H9 (cell line): ENCODE data around the gene MAST4. TPM values are rescaled to one million over a fixed set of nuclear protein-coding genes. Genes with fewer than 3 reads are reported as not detected.

ENCODE experiments used
- DNase-seq: peaks from one replicate; pipeline ENCODE4 v3.0.0-alpha.2; 2017
- H2AFZ ChIP-seq: one replicate; pipeline ENCODE4 v1.6.1; 2013; ENCODE audit warnings: mild to moderate bottlenecking, low read length, control low read depth, moderate library complexity
- H2AK5ac ChIP-seq: 2 replicates; pipeline ENCODE4 v1.6.1; 2013; ENCODE audit warnings: low read length, control low read depth, mixed read lengths; ENCODE audit not compliant: insufficient read length
- H2BK120ac ChIP-seq: one replicate; pipeline ENCODE4 v1.6.1; 2013; ENCODE audit warnings: low read depth, mild to moderate bottlenecking, low read length, control low read depth, inconsistent platforms; ENCODE audit not compliant: poor library complexity, severe bottlenecking
- H2BK12ac ChIP-seq: 2 replicates; pipeline ENCODE4 v1.6.1; 2013; ENCODE audit warnings: low read length, control low read depth, mixed read lengths, low read depth; ENCODE audit not compliant: insufficient read length
- H2BK15ac ChIP-seq: 2 replicates; pipeline ENCODE4 v1.6.1; 2013; ENCODE audit warnings: low read depth, low read length, control low read depth
- H2BK20ac ChIP-seq: one replicate; pipeline ENCODE4 v1.6.1; 2013; ENCODE audit warnings: low read depth, mild to moderate bottlenecking, low read length, control low read depth, inconsistent platforms; ENCODE audit not compliant: poor library complexity, severe bottlenecking
- H2BK5ac ChIP-seq: 2 replicates; pipeline ENCODE4 v1.6.1; 2013; ENCODE audit warnings: low read length, control low read depth, mixed read lengths; ENCODE audit not compliant: insufficient read length
- H3K14ac ChIP-seq: 2 replicates; pipeline ENCODE4 v1.6.1; 2013; ENCODE audit warnings: low read length, control low read depth; ENCODE audit not compliant: insufficient read depth
- H3K18ac ChIP-seq: 2 replicates; pipeline ENCODE4 v1.6.1; 2013; ENCODE audit warnings: low read depth, mild to moderate bottlenecking, mixed read lengths, low read length, control low read depth; ENCODE audit not compliant: insufficient read length
- H3K23ac ChIP-seq: 2 replicates; pipeline ENCODE4 v1.6.1; 2013; ENCODE audit warnings: low read length, control low read depth, mixed read lengths, low read depth; ENCODE audit not compliant: insufficient read length
- H3K23me2 ChIP-seq: 2 replicates; pipeline ENCODE4 v1.6.1; 2013; ENCODE audit warnings: low read depth, mild to moderate bottlenecking, mixed read lengths, low read length, control low read depth; ENCODE audit not compliant: insufficient read length, poor library complexity, severe bottlenecking
- H3K27ac ChIP-seq: 2 replicates; pipeline ENCODE4 v1.5.1; 2013; ENCODE audit warnings: low read length, control low read depth, mixed read lengths, low read depth; ENCODE audit not compliant: insufficient read length
- H3K27me3 ChIP-seq: 2 replicates; pipeline ENCODE4 v1.6.1; 2013; ENCODE audit warnings: low read length, control low read depth, inconsistent platforms; ENCODE audit not compliant: insufficient read depth
- H3K4ac ChIP-seq: 2 replicates; pipeline ENCODE4 v1.6.1; 2013; ENCODE audit warnings: low read depth, mild to moderate bottlenecking, control low read depth, inconsistent platforms, low read length, moderate library complexity
- H3K4me1 ChIP-seq: 2 replicates; pipeline ENCODE4 v1.6.1; 2013; ENCODE audit warnings: low read length, control low read depth, inconsistent platforms; ENCODE audit not compliant: insufficient read depth
- H3K4me2 ChIP-seq: 2 replicates; pipeline ENCODE4 v1.6.1; 2013; ENCODE audit warnings: low read length, control low read depth, mixed read lengths; ENCODE audit not compliant: insufficient read length, insufficient read depth
- H3K56ac ChIP-seq: 2 replicates; pipeline ENCODE4 v1.6.1; 2013; ENCODE audit warnings: low read depth, mild to moderate bottlenecking, mixed read lengths, low read length, control low read depth; ENCODE audit not compliant: insufficient read length
- H3K79me1 ChIP-seq: 2 replicates; pipeline ENCODE4 v1.6.1; 2013; ENCODE audit warnings: low read depth, mild to moderate bottlenecking, moderate library complexity, low read length, control low read depth, inconsistent platforms; ENCODE audit not compliant: insufficient read depth, poor library complexity, severe bottlenecking
- H3K79me2 ChIP-seq: 2 replicates; pipeline ENCODE4 v1.6.1; 2013; ENCODE audit warnings: low read length, control low read depth, inconsistent platforms; ENCODE audit not compliant: insufficient read depth
- H3K9ac ChIP-seq: 2 replicates; pipeline ENCODE4 v1.6.1; 2013; ENCODE audit warnings: low read length, control low read depth, mixed read lengths; ENCODE audit not compliant: insufficient read length; ENCODE audit errors: extremely low read depth
- H3K9me3 ChIP-seq: one replicate; pipeline ENCODE4 v1.6.1; 2013; ENCODE audit warnings: low read depth, low read length, inconsistent platforms; ENCODE audit not compliant: control insufficient read depth
- H3T11ph ChIP-seq: one replicate; pipeline ENCODE4 v1.6.1; 2013; ENCODE audit warnings: mild to moderate bottlenecking, low read length, control low read depth, inconsistent platforms
- H4K20me1 ChIP-seq: one replicate; pipeline ENCODE4 v1.6.1; 2013; ENCODE audit not compliant: control insufficient read depth, insufficient read length, insufficient read depth
- H4K5ac ChIP-seq: 2 replicates; pipeline ENCODE4 v1.6.1; 2013; ENCODE audit warnings: low read depth, mild to moderate bottlenecking, mixed read lengths, low read length, control low read depth; ENCODE audit not compliant: insufficient read length
- H4K8ac ChIP-seq: replicated peaks from 2 replicates; pipeline ENCODE4 v1.6.1; 2013; ENCODE audit warnings: low read length, control low read depth, mixed read lengths, low read depth; ENCODE audit not compliant: insufficient read length
- H4K91ac ChIP-seq: 2 replicates; pipeline ENCODE4 v1.6.1; 2013; ENCODE audit warnings: low read depth, mild to moderate bottlenecking, moderate library complexity, mixed read lengths, low read length, control low read depth; ENCODE audit not compliant: insufficient read length
- H3K27ac Mint-ChIP-seq, 3 experiments: 2 replicates in 2 of 3; 3 replicates in 1 of 3; pipeline ENCODE4 v1.8.0; 2020 to 2021; ENCODE audit warnings: mixed read lengths in 3 of 3, mild to moderate bottlenecking in 1 of 3, moderate library complexity in 1 of 3
- H3K27me3 Mint-ChIP-seq: 2 replicates; pipeline ENCODE4 v1.8.0; 2021; ENCODE audit warnings: low read depth, mild to moderate bottlenecking, moderate library complexity, mixed read lengths
- H3K36me3 Mint-ChIP-seq, 3 experiments: 2 replicates in 2 of 3; 3 replicates in 1 of 3; pipeline ENCODE4 v1.8.0; 2020 to 2021; ENCODE audit warnings: low read depth in 3 of 3, mixed read lengths in 3 of 3; ENCODE audit not compliant: insufficient read depth in 1 of 3
- H3K4me1 Mint-ChIP-seq, 2 experiments: 2 replicates each; pipeline ENCODE4 v1.8.0; 2020; ENCODE audit warnings: mixed read lengths in 2 of 2
- H3K4me3 Mint-ChIP-seq, 2 experiments: 2 replicates in 1 of 2; 3 replicates in 1 of 2; pipeline ENCODE4 v1.8.0; 2020 to 2021; ENCODE audit warnings: mild to moderate bottlenecking in 2 of 2, mixed read lengths in 2 of 2, moderate library complexity in 1 of 2
- H3K9me3 Mint-ChIP-seq, 2 experiments: 2 replicates in 1 of 2; 3 replicates in 1 of 2; pipeline ENCODE4 v1.8.0; 2020; ENCODE audit warnings: mild to moderate bottlenecking in 2 of 2, mixed read lengths in 2 of 2, moderate library complexity in 1 of 2
- WGBS: extraction: QIAGEN DNeasy Blood & Tissue Kit; methylation state at CpG from one replicate; pipeline ENCODE4 v1.1.7; 2013; ENCODE audit warnings: missing lambda C conversion rate, low lambda C conversion rate, mixed read lengths; ENCODE audit not compliant: insufficient read length; ENCODE audit errors: extremely low coverage; 5-methylcytosine and 5-hydroxymethylcytosine counted together
- total RNA-seq: library from RNA; stranded (reverse); gene quantifications from 2 replicates; pipeline ENCODE4 v1.2.1, GENCODE V29; 2021
- TF ChIP-seq, protein P1 (sequence below): fragments of 200-600 bp; sonication (generic); conservative IDR thresholded peaks from 3 replicates; pipeline ENCODE4 v1.8.0; 2021; ENCODE audit warnings: antibody characterized with exemption, mild to moderate bottlenecking

Gene MAST4
- total RNA-seq, 1 experiment from 2014 or later: 3.7 TPM

DNA sequence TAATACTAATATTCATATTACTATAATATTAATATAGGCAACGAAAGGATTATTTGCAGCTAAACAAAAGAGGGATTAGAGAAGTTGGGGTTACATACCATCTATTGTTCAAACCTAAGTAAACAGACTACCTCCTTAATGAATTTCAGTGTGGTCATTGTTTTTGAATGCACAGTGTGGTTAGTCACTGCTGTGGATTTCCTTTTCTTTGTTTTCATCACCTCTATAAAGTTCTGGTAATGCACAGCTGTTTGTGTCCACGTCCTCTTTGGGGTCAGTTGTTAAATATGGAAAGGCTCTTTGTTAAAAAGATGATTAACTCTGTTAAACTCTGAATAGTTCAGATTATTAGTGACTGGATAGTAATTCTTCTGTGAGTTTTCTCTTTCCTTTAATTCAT, 233.6 kb downstream of the MAST4 start:
- Mint-ChIP-seq H3K27me3 (peaks cover 9% of the 10 kb centered on the region), H3K36me3 (no peaks in the 10 kb centered on the region), H3K4me1 (peaks cover 45 to 51% of the 10 kb centered on the region in 2 experiments), H3K9me3 (no peaks in the 10 kb centered on the region), H3K4me3 (peak overlapping the region; percentile 2 to 29; a peak in 2 of 5 replicates), H3K27ac (peak overlapping the region in 1 of 3 experiments; percentile 63; a peak in 2 of 7 replicates)
- H3K23me2 ChIP-seq: peaks cover 12% of the 10 kb centered on the region
- no peak overlapping the region for H2BK120ac ChIP-seq
- H3K56ac ChIP-seq: no peak overlapping the region
- no peak overlapping the region for H2BK12ac ChIP-seq
- no peak overlapping the region for H2BK20ac ChIP-seq
- no peak for DNase-seq
- no peak overlapping the region for H3K9ac ChIP-seq
- no peak overlapping the region for H3T11ph ChIP-seq
- H3K23ac ChIP-seq: no peak overlapping the region
- H2AK5ac ChIP-seq: no peak overlapping the region
- no peaks in the 10 kb centered on the region; the same call in 1 of the 2 replicates for H3K4me1 ChIP-seq
- no peaks in the 10 kb centered on the region for H3K27me3 ChIP-seq
- H3K18ac ChIP-seq: no peak overlapping the region
- no peak overlapping the region for H4K91ac ChIP-seq
- H3K9me3 ChIP-seq: no peaks in the 10 kb centered on the region
- no CpG with 5 or more reads among the region's 2 CpGs for WGBS
- H4K5ac ChIP-seq: no peak overlapping the region
- no peaks in the 10 kb centered on the region for H3K79me2 ChIP-seq
- no peak overlapping the region for H3K4me2 ChIP-seq
- no peaks in the 10 kb centered on the region for H3K79me1 ChIP-seq
- no peak overlapping the region for H2BK15ac ChIP-seq
- TF ChIP-seq, protein P1, sequence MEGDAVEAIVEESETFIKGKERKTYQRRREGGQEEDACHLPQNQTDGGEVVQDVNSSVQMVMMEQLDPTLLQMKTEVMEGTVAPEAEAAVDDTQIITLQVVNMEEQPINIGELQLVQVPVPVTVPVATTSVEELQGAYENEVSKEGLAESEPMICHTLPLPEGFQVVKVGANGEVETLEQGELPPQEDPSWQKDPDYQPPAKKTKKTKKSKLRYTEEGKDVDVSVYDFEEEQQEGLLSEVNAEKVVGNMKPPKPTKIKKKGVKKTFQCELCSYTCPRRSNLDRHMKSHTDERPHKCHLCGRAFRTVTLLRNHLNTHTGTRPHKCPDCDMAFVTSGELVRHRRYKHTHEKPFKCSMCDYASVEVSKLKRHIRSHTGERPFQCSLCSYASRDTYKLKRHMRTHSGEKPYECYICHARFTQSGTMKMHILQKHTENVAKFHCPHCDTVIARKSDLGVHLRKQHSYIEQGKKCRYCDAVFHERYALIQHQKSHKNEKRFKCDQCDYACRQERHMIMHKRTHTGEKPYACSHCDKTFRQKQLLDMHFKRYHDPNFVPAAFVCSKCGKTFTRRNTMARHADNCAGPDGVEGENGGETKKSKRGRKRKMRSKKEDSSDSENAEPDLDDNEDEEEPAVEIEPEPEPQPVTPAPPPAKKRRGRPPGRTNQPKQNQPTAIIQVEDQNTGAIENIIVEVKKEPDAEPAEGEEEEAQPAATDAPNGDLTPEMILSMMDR: no peak
- H4K8ac ChIP-seq: no peak overlapping the region
- H3K4ac ChIP-seq: no peak overlapping the region
- no peaks in the 10 kb centered on the region for H4K20me1 ChIP-seq
- H2BK5ac ChIP-seq: no peak overlapping the region
- no peak overlapping the region for H3K27ac ChIP-seq
- H2AFZ ChIP-seq: no peak overlapping the region
- no peak overlapping the region for H3K14ac ChIP-seq
